Stimulated activated CD8-positive, alpha-beta memory T cell treated with anti-CD3 and anti-CD28 coated beads, Interleukin-12 subunit alpha, Interleukin-12 subunit beta, amount 100 ng/mL, for 4 hours (primary cell): ENCODE results near the gene PRKCA.
"Not testable (repeated sequence)": the region's sequence is repeated elsewhere in the genome, so short reads cannot be mapped to it uniquely, and the experiment has no call there.

Experiments used
- DNase-seq: peaks from one replicate; pipeline ENCODE4 v3.0.0-alpha.2; 2020; ENCODE audit warnings: low read depth

The PRKCA gene

DNA sequence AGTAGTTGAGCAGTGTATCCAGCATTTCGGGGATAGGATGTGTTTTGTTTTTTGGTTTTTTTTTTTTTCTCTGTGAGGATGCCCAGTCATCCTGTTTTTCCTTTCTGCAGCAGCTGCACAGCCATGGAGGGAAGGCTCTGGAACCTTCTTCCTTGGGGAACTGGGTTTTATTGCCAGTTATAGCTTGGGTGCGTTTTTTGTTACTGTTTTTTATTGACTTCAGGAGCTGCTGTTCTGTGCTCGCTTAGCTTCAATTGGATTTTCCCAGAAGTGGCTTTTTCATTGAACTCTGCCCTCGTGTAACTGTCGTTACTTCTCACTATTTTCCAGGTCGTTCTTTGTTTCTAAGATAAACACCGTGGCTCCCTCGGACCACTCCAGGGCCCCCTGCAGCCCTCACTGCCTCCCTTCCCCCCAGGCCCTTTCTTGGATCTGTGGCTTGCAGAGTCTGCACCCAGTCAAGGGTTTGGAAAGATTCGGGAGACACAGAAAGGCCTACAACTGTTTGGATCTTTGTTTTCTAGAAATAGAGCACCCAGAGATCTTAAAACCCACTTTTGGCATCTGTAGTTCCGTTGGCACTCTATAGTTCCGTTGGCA, 412.8 kb downstream of the PRKCA start:
- DNase-seq = no peak

DNA sequence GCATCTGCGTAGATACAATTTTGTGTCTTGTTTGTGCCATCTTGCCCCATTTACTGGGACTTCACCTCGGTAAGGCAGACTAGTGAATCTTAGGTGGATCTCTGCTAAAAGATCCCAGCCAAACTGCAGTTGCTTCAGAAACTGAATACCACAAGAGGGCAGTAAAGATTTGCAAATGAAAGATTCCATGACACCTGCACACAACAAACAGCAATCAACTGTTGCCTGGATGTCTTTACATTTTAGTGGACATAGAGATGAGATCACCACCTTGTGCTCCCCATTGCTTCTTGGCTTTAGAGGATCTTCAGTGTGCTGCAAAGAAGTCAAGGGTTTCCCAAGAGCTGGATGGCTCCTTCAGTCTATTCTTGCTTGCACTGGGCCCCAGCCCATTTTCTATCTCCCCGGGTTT, 413.3 kb downstream of the PRKCA start:
- no peak for DNase-seq

DNA sequence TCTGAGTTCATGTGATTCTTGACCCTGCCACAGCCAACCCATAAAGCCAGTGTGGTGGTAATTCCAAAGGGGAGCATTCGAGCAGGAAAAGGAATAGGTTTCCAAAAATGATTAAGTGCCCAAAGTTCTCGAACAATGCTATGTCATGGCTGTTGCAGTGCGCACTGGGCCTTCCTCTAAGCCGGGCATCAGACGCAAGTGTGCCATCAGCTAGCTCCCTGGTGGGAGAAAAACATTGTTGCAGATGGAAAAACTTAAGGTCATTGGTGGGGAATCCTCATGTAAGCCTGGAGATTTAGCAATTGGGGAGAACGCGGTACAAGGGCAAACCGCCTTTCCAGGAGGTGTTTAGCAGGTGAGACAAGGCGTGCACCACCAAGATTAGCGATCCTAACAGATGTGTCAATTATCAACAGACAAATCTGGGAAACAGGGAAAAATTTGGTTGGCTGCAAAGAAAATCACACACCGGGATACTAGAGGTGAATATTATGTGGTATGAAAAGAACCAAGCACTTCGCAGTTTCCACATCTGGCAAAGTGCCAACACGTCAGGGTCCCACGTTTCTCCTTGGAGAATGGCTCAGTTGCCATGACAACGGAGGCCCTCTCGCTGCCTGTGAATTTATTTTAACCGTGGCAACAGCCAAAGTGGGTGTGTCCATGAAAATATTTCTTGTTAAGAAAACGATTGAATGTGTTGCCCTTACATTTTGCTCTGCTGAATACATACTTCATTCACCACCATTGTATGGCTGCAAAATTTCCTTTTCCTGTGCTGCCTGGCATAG, 414.0 kb downstream of the PRKCA start:
- no peak for DNase-seq

DNA sequence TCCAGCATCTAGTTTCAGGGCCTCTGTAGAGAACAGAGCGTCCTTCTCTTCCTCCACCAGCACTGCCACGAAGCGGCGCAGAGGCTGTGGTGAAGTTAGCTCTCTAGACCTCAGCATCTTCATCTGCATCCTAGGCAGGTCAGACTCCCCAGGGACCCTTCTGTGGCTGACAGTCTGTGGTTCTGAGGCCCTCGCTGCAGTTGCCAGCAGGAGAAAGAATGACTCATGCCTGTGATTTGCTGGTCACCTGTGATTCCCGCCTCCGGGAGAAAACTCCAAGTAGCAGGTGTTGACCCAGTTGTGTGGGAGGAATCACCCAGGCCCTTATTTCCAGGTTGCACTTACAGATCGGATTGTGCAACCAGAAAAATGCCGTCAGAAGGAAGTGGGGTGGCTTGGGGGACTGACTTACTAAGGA, 415.2 kb downstream of the PRKCA start:
- no peak for DNase-seq

DNA sequence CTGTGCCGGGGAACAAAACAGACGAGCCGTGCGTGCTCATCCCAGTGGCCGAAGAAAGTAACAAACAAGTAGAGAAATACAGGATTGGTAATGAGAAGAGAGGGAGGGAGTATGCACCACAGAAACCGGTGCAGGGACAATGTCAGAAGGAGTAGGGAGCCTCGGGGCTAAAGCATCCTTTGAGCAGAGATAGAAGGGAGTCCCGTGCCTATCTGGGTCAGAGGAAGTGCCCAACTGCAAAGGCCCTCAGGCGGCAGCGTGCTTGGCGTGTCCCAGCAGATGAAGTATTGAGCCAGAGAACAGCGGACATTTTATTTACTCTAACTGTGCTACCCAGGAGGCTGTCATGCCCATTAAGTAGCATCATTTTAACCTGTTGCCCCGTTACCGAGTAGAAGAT, 417.6 kb downstream of the PRKCA start:
- no peak for DNase-seq

GRCh38 chr17:66720567-66720966, 418.2 kb downstream of the PRKCA start:
- DNase-seq = no peak

GRCh38 chr17:66722341-66722740, 419.9 kb downstream of the PRKCA start:
- DNase-seq = no peak

- DNase-seq = no peak
Observed at GRCh38 chr17:66724581-66725341, 422.3 kb downstream of the PRKCA start.

GRCh38 chr17:66725438-66725837, 423.0 kb downstream of the PRKCA start:
- DNase-seq = not testable (repeated sequence)

DNA sequence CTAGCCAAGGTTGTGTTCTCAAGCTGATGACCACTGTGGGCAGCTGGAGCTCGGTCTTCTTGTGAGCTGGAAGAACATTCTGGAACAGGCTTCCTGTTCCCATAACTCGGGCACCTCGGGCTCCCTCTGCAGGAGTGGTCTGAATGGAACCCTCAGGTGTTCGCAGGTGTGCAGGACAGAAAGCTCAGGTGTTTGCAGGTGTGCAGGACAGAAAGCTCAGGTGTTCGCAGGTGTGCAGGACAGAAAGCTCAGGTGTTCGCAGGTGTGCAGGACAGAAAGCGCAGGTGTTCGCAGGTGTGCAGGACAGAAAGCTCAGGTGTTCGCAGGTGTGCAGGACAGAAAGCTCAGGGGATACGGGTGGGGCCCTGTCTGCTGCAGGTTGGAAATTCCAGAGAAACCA, 423.5 kb downstream of the PRKCA start:
- no peak for DNase-seq

DNA sequence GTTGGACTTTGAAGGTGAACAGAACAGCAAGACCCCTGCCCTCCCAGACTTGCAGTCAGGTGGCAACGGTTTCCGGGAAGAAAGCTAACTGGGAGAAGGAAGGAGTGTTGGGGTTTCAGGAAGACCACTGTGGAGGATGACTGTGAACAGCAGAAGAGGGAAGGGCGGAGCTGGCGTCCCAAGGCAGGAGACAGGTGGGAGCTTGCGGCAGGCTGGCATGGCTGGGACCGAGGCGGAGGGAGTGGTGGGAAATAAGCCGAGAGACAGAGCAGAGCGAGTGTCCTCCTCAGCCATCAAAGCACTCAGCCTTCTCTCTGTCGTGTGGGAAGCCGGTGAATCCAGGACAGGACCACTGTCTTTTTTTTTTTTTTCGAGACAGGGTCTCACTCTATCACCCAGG, 424.0 kb downstream of the PRKCA start:
- DNase-seq = no peak

DNA sequence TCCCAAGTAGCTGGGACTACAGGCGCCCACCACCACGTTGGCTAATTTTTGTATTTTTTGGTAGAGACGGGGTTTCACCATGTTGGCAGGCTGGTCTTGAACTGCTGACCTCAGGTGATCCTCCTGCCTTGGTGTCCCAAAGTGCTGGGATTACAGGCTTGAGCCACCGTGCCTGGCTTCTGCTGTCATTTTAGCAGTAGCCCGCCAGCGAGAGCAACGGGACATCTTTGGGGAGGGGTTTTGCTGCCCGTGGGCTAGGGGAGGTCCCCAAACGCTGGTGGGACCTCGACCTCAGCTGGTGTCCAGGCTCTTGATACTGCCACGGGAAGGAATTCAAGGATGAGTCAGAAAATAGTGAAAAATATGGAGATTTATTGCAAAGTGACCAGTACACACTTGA, 424.4 kb downstream of the PRKCA start:
- no peak for DNase-seq

GRCh38 chr17:66727634-66728570, 425.5 kb downstream of the PRKCA start:
- DNase-seq = no peak

GRCh38 chr17:66730461-66730923, 428.1 kb downstream of the PRKCA start:
- no peak for DNase-seq

- no peak for DNase-seq
Observed at GRCh38 chr17:66733759-66734158, 431.3 kb downstream of the PRKCA start.

- no peak for DNase-seq
Observed at GRCh38 chr17:66734186-66734943, 432.0 kb downstream of the PRKCA start.

DNA sequence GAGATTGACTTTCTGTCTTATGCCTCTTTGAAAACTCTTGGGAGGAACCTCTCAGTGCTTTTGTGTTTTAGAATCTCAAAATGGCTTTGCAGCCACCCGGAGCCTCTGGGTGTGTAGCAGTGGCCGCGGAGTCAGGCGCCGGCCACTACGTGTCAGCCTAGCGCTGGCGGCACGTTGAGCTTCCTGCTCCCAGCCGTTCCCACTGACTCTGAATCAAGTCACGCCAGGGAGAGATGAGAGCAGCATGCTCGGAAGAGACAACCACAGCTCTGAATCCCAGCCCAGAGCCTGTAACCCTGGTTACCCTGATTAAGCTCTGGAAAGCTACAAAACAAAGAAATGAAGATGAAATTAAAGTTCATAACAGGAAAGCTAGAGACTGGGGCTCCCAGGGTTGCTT, 435.1 kb downstream of the PRKCA start:
- DNase-seq = no peak

DNA sequence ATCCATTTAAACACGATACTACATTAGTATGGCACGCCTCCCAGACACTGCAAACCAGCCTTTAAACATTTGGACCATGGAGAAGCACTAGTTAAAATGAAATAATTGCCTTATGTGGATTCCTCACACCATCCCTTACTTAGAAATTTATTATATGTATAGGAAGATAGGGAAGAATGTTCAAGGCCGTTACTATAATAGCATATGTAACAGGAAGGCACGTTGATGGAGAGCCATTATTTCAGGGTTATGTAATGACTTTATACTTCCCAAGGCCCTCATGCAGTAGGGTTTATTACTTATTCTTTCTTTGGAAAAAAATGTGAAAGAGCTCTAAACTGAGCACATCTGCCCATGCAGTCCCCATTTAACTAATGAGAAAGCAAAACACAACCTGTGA, 435.9 kb downstream of the PRKCA start:
- DNase-seq = no peak

GRCh38 chr17:66739553-66739952, 437.1 kb downstream of the PRKCA start:
- no peak for DNase-seq

GRCh38 chr17:66740226-66740625, 437.8 kb downstream of the PRKCA start:
- no peak for DNase-seq

DNA sequence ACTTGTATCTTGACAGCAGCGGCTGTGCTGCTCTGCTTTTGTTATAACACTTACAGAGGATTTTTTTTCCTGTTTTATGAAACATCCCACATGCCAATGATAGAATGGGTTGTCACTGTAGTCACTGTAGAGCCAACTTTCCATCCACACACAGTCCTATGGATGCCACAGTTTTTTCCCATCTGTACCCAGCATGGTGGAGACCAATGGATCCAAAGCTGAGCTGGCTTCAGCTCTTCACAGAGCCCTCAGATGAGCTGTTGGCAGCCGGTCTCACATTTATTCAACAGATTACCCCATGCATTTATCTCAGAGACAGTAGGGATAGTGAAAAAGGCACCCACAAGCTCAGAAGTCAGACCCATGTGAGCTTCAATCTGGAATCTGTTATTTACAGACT, 441.1 kb downstream of the PRKCA start:
- DNase-seq = no peak
